Stimulated activated naive CD4-positive, alpha-beta T cell (primary cell): ENCODE results near the gene SAG.

ENCODE experiments used
- DNase-seq, 6 experiments: peaks; one replicate each; lab custom pipeline; 2025; lab: John Stamatoyannopoulos, UW

SAG gene

GRCh38 chr2:233307565-233307964, at the start of gene SAG:
Gene SAG (plus strand): TSS chr2:233307816. CDS start chr2:233309190, 1,374 bp downstream.
- no peak for DNase-seq

- no peak for DNase-seq
Measured at GRCh38 chr2:233258211-233258610, 49.4 kb upstream of the SAG start.

GRCh38 chr2:233259730-233260129, 47.9 kb upstream of the SAG start:
- no peak for DNase-seq

- no peak for DNase-seq
Measured at GRCh38 chr2:233260661-233261060, 47.0 kb upstream of the SAG start.

GRCh38 chr2:233261819-233262555, 45.6 kb upstream of the SAG start:
- DNase-seq = no peak

GRCh38 chr2:233262562-233262961, 45.1 kb upstream of the SAG start:
- DNase-seq = no peak

- DNase-seq = no peak
Measured at GRCh38 chr2:233263045-233263570, 44.5 kb upstream of the SAG start.

GRCh38 chr2:233264667-233265066, 42.9 kb upstream of the SAG start:
- no peak for DNase-seq

- no peak for DNase-seq
Measured at GRCh38 chr2:233265899-233266431, 41.7 kb upstream of the SAG start.

GRCh38 chr2:233266481-233266880, 41.1 kb upstream of the SAG start:
- DNase-seq = no peak

- DNase-seq = peak; percentile 62 to 94 (median 85)
Measured at GRCh38 chr2:233267516-233268245, 39.9 kb upstream of the SAG start.

GRCh38 chr2:233270366-233270765, 37.2 kb upstream of the SAG start:
- peak in 3 of 6 experiments; percentile 45 to 62 (median 51) for DNase-seq

- DNase-seq = no peak
Measured at GRCh38 chr2:233270951-233271350, 36.7 kb upstream of the SAG start.

GRCh38 chr2:233271693-233272092, 35.9 kb upstream of the SAG start:
- no peak for DNase-seq

GRCh38 chr2:233273120-233273519, 34.5 kb upstream of the SAG start:
- DNase-seq = no peak

GRCh38 chr2:233275223-233275622, 32.4 kb upstream of the SAG start:
- DNase-seq = no peak

- DNase-seq = no peak
Measured at GRCh38 chr2:233278921-233279320, 28.7 kb upstream of the SAG start.

- no peak for DNase-seq
Measured at GRCh38 chr2:233280114-233280693, 27.4 kb upstream of the SAG start.

GRCh38 chr2:233281553-233281952, 26.1 kb upstream of the SAG start:
- DNase-seq = no peak

GRCh38 chr2:233281992-233282603, 25.5 kb upstream of the SAG start:
- DNase-seq = no peak

GRCh38 chr2:233285921-233286320, 21.7 kb upstream of the SAG start:
- DNase-seq = no peak

GRCh38 chr2:233287871-233288270, 19.7 kb upstream of the SAG start:
- no peak for DNase-seq
